ENCODE measurements around the gene SLC5A7. TPM values are rescaled to one million over a fixed set of nuclear protein-coding genes. Genes with fewer than 3 reads are reported as not detected.

Gene SLC5A7
- polyA plus RNA-seq, 3 donors = not detected

GRCh38 chr2:108029496-108029895 is 43.2 kb downstream of the SLC5A7 start:
- Mint-ChIP-seq H3K4me1 (no peaks in the 10 kb centered on the region), H3K4me3 (no peak overlapping the region), H3K27ac (no peak overlapping the region), H3K36me3 (no peaks in the 10 kb centered on the region), H3K27me3 (ENCODE audit: low read depth in 3 of 3) (peaks cover 0 to 3% (median 1%) of the 10 kb centered on the region in 3 donors), H3K9me3 (peaks cover 0 to 9% (median 5%) of the 10 kb centered on the region in 7 donors)
- intact Hi-C loops (cut with micrococcal nuclease) = loop anchor here in 1 of 2 donors (10.0 kb wide), 1 partner anchor 255 kb away; no protein-coding TSS in a partner anchor
- Histone ChIP-seq H3K79me2 (ENCODE audit: insufficient read depth, low read length) (no peaks in the 10 kb centered on the region), H2AFZ (ENCODE audit: insufficient read depth, low read depth, low read length, poor library complexity, severe bottlenecking) (no peak overlapping the region), H3K4me2 (replicated peaks; ENCODE audit: extremely low read depth, low read length, poor library complexity, severe bottlenecking) (no peak overlapping the region), H3K4me3 (replicated peaks in 1 of 3; ENCODE audit: low read depth in 2 of 3, low read length in 3 of 3) (no peak overlapping the region), H3K4me1 (ENCODE audit: control insufficient read depth in 1 of 2, insufficient read depth in 2 of 2, low read length in 2 of 2) (no peaks in the 10 kb centered on the region), H3K27me3 (ENCODE audit: control insufficient read depth in 2 of 2, insufficient read depth in 2 of 2, low read length in 2 of 2) (no peaks in the 10 kb centered on the region), H4K20me1 (ENCODE audit: insufficient read depth, low read length) (no peaks in the 10 kb centered on the region), H3K9ac (ENCODE audit: insufficient read depth, low read length, poor library complexity, severe bottlenecking) (no peak overlapping the region), H3K9me3 (replicated peaks in 1 of 2; ENCODE audit: control insufficient read depth in 1 of 2, insufficient read depth in 1 of 2, low read length in 2 of 2) (peaks cover 0 to 16% of the 10 kb centered on the region in 2 donors), H3K27ac (ENCODE audit: low read depth in 1 of 2, low read length in 2 of 2) (no peak overlapping the region), H3K36me3 (replicated peaks in 1 of 2; ENCODE audit: control insufficient read depth in 1 of 2, insufficient read depth in 2 of 2, low read length in 2 of 2) (no peaks in the 10 kb centered on the region)
- no CpG with 5 or more reads among the region's 2 CpGs for WGBS (ENCODE audit: insufficient coverage)
- DNase-seq = no peak
- TF ChIP-seq CTCF (IDR thresholded peaks at IDR 0.05) = no peak

- Mint-ChIP-seq H3K4me3 (no peak overlapping the region), H3K27me3 (ENCODE audit: low read depth in 3 of 3) (peaks cover 0 to 2% (median 1%) of the 10 kb centered on the region in 3 donors), H3K36me3 (no peaks in the 10 kb centered on the region), H3K9me3 (peaks cover 0 to 9% (median 5%) of the 10 kb centered on the region in 7 donors), H3K27ac (no peak overlapping the region), H3K4me1 (no peaks in the 10 kb centered on the region)
- no peak for TF ChIP-seq CTCF (IDR thresholded peaks at IDR 0.05)
- no peak overlapping the region for H2AFZ ChIP-seq (ENCODE audit: insufficient read depth, low read depth, low read length, poor library complexity, severe bottlenecking)
- H3K79me2 ChIP-seq (ENCODE audit: insufficient read depth, low read length) = no peaks in the 10 kb centered on the region
- intact Hi-C loops (cut with micrococcal nuclease) = loop anchor here in 1 of 2 donors (10.0 kb wide), 1 partner anchor 255 kb away; no protein-coding TSS in a partner anchor
- H4K20me1 ChIP-seq (ENCODE audit: insufficient read depth, low read length) = no peaks in the 10 kb centered on the region
- H3K4me3 ChIP-seq (replicated peaks in 1 of 3; ENCODE audit: low read depth in 2 of 3, low read length in 3 of 3) = no peak overlapping the region
- H3K27me3 ChIP-seq (ENCODE audit: control insufficient read depth in 2 of 2, insufficient read depth in 2 of 2, low read length in 2 of 2) = no peaks in the 10 kb centered on the region
- H3K9me3 ChIP-seq (replicated peaks in 1 of 2; ENCODE audit: control insufficient read depth in 1 of 2, insufficient read depth in 1 of 2, low read length in 2 of 2) = peaks cover 0 to 16% of the 10 kb centered on the region in 2 donors
- no peaks in the 10 kb centered on the region for H3K4me1 ChIP-seq (ENCODE audit: control insufficient read depth in 1 of 2, insufficient read depth in 2 of 2, low read length in 2 of 2)
- no peaks in the 10 kb centered on the region for H3K36me3 ChIP-seq (replicated peaks in 1 of 2; ENCODE audit: control insufficient read depth in 1 of 2, insufficient read depth in 2 of 2, low read length in 2 of 2)
- no peak overlapping the region for H3K27ac ChIP-seq (ENCODE audit: low read depth in 1 of 2, low read length in 2 of 2)
- DNase-seq = no peak
- H3K4me2 ChIP-seq (replicated peaks; ENCODE audit: extremely low read depth, low read length, poor library complexity, severe bottlenecking) = no peak overlapping the region
- no peak overlapping the region for H3K9ac ChIP-seq (ENCODE audit: insufficient read depth, low read length, poor library complexity, severe bottlenecking)
- WGBS (ENCODE audit: insufficient coverage) = 64% methylated on average over 1 of the region's 2 CpGs
Measured at GRCh38 chr2:108029912-108030311, 43.6 kb downstream of the SLC5A7 start.
